NB4 (cell line): ENCODE data around the gene ENOX2.

Source experiments
- CTCF ChIP-seq: IDR thresholded peaks from one replicate; pipeline ENCODE4 v1.5.1; 2012; ENCODE audit warnings: low read depth, low read length
- POLR2A ChIP-seq: IDR thresholded peaks from 2 replicates; pipeline ENCODE4 v1.6.1; 2011; ENCODE audit warnings: mild to moderate bottlenecking; ENCODE audit not compliant: insufficient read length; ENCODE audit errors: extremely low read depth

- TF ChIP-seq POLR2A = no peak
- TF ChIP-seq CTCF = no peak
These were observed 23.1 kb downstream of the ENOX2 start for GRCh38 chrX:130879869-130880268.
